HL-60 (cell line): ENCODE measurements around the gene PAM16.

Experiments used
- DNase-seq, 2 experiments: peaks; one replicate each; pipeline ENCODE4 v3.0.0-alpha.2; 2010 to 2020; ENCODE audit warnings: low read depth in 1 of 2, low spot score in 1 of 2
- H3K27ac ChIP-seq: fragments of 250-450 bp; sonication (Bioruptor Pico); replicated peaks from 2 replicates; pipeline ENCODE4 v1.5.1; 2020; ENCODE audit warnings: mild to moderate bottlenecking, moderate library complexity
- H3K27me3 ChIP-seq: fragments of 250-450 bp; sonication (Bioruptor Pico); 2 replicates; pipeline ENCODE4 v1.5.1; 2021; ENCODE audit warnings: mild to moderate bottlenecking, moderate library complexity; ENCODE audit not compliant: insufficient read depth, poor library complexity, severe bottlenecking
- H3K4me3 ChIP-seq: replicated peaks from 2 replicates; pipeline ENCODE4 v1.5.1; 2011; ENCODE audit warnings: mild to moderate bottlenecking, control low read depth, low read length; ENCODE audit not compliant: insufficient read depth
- GABPA ChIP-seq: IDR thresholded peaks from 2 replicates; pipeline ENCODE4 v1.6.1; 2012; ENCODE audit warnings: low read depth
- POLR2AphosphoS5 ChIP-seq: IDR thresholded peaks from 2 replicates; pipeline ENCODE4 v1.6.1; 2012; ENCODE audit warnings: low read depth
- SPI1 ChIP-seq: IDR thresholded peaks from 2 replicates; pipeline ENCODE4 v1.6.1; 2012; ENCODE audit warnings: low read depth, mild to moderate bottlenecking, borderline replicate concordance
- TF ChIP-seq, protein P1 (sequence below): IDR thresholded peaks from 2 replicates; pipeline ENCODE4 v1.6.1; 2012; ENCODE audit warnings: low read depth; ENCODE audit not compliant: insufficient replicate concordance
- TF ChIP-seq, protein P2 (sequence below): IDR thresholded peaks from one replicate; pipeline ENCODE4 v1.5.1; 2011; ENCODE audit warnings: low read length, control low read depth, inconsistent platforms; ENCODE audit not compliant: insufficient read depth

PAM16 gene

DNA sequence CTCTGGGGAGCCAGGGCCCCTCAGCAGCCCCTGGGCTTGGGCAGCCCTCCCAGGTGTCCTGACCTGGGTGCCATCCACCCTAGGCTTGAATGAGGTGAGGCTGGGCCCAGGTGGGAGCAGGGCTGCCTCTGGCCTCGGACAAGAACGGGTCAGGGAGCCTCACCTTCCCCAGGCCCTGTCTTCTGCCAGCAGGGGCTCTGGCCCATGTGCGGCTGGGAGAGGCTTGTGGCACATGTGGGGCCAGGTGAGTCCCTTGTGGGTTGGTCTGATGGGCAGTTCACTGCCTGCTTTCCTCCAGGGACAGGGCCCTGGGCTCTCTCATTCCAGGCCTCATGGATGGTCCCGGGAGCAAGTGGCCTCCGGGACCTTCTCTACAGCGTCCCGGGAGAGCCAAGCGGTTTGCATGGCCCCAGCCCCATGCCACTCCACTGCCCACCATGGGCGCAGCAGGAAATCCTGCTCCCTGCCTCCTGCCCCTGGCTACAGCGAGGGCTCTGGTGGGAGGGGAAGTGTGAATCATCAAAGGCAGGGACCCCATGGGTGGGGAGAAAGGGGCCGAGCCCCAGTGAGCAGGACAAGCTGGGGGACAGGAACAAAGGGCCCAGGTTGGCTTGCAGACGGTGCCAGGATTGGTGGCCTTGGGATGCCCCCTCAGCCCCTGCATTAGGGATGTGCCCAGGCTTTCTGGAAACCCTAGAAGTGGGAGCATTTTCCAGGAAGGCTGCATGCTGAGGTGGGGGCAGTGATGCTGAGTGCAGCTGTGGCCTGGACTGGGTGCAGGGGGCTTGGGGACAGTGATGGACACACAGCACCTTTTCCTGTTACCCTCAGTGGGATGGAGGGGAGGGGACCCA is 32.7 kb upstream of the PAM16 start:
- H3K27me3 ChIP-seq = no peaks in the 10 kb centered on the region
- H3K27ac ChIP-seq = no peak overlapping the region
- no peak overlapping the region for H3K4me3 ChIP-seq
- no peak for DNase-seq
- TF ChIP-seq POLR2AphosphoS5 (no peak), SPI1 (no peak), GABPA (no peak)
- TF ChIP-seq, protein P1, sequence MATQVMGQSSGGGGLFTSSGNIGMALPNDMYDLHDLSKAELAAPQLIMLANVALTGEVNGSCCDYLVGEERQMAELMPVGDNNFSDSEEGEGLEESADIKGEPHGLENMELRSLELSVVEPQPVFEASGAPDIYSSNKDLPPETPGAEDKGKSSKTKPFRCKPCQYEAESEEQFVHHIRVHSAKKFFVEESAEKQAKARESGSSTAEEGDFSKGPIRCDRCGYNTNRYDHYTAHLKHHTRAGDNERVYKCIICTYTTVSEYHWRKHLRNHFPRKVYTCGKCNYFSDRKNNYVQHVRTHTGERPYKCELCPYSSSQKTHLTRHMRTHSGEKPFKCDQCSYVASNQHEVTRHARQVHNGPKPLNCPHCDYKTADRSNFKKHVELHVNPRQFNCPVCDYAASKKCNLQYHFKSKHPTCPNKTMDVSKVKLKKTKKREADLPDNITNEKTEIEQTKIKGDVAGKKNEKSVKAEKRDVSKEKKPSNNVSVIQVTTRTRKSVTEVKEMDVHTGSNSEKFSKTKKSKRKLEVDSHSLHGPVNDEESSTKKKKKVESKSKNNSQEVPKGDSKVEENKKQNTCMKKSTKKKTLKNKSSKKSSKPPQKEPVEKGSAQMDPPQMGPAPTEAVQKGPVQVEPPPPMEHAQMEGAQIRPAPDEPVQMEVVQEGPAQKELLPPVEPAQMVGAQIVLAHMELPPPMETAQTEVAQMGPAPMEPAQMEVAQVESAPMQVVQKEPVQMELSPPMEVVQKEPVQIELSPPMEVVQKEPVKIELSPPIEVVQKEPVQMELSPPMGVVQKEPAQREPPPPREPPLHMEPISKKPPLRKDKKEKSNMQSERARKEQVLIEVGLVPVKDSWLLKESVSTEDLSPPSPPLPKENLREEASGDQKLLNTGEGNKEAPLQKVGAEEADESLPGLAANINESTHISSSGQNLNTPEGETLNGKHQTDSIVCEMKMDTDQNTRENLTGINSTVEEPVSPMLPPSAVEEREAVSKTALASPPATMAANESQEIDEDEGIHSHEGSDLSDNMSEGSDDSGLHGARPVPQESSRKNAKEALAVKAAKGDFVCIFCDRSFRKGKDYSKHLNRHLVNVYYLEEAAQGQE = no peak
- TF ChIP-seq, protein P2, sequence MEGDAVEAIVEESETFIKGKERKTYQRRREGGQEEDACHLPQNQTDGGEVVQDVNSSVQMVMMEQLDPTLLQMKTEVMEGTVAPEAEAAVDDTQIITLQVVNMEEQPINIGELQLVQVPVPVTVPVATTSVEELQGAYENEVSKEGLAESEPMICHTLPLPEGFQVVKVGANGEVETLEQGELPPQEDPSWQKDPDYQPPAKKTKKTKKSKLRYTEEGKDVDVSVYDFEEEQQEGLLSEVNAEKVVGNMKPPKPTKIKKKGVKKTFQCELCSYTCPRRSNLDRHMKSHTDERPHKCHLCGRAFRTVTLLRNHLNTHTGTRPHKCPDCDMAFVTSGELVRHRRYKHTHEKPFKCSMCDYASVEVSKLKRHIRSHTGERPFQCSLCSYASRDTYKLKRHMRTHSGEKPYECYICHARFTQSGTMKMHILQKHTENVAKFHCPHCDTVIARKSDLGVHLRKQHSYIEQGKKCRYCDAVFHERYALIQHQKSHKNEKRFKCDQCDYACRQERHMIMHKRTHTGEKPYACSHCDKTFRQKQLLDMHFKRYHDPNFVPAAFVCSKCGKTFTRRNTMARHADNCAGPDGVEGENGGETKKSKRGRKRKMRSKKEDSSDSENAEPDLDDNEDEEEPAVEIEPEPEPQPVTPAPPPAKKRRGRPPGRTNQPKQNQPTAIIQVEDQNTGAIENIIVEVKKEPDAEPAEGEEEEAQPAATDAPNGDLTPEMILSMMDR = no peak

DNA sequence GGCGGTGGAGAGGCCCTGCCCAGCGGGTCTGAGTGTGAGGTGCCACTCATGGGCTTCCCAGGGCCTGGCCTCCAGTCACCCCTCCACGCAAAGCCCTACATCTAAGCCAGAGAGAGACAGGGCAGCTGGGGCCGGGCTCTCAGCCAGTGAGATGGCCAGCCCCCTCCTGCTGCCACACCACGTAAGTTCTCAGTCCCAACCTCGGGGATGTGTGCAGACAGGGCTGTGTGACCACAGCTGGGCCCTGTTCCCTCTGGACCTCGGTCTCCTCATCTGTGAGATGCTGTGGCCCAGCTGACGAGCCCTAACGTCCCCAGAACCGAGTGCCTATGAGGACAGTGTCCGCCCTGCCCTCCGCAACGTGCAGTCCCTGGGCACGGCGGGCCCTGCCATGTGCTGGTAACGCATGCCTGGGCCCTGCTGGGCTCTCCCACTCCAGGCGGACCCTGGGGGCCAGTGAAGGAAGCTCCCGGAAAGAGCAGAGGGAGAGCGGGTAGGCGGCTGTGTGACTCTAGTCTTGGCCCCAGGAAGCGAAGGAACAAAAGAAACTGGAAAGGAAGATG is 31.8 kb upstream of the PAM16 start:
- Histone ChIP-seq H3K4me3 (no peak overlapping the region), H3K27ac (no peak overlapping the region), H3K27me3 (no peaks in the 10 kb centered on the region)
- TF ChIP-seq POLR2AphosphoS5 (no peak), GABPA (no peak), SPI1 (no peak)
- TF ChIP-seq, protein P1 = no peak
- TF ChIP-seq, protein P2 = no peak
- no peak for DNase-seq

DNA sequence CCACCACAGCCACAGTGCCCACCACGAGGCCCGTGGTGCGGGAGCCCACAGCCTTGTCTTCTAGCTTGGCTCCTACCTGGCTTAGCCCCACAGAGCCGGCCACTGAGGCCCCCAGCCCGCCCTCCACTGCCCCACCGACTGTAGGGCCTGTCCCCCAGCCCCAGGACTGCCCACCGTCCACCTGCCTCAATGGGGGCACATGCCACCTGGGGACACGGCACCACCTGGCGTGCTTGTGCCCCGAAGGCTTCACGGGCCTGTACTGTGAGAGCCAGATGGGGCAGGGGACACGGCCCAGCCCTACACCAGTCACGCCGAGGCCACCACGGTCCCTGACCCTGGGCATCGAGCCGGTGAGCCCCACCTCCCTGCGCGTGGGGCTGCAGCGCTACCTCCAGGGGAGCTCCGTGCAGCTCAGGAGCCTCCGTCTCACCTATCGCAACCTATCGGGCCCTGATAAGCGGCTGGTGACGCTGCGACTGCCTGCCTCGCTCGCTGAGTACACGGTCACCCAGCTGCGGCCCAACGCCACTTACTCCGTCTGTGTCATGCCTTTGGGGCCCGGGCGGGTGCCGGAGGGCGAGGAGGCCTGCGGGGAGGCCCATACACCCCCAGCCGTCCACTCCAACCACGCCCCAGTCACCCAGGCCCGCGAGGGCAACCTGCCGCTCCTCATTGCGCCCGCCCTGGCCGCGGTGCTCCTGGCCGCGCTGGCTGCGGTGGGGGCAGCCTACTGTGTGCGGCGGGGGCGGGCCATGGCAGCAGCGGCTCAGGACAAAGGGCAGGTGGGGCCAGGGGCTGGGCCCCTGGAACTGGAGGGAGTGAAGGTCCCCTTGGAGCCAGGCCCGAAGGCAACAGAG is 31.0 kb upstream of the PAM16 start:
- no peak overlapping the region for H3K4me3 ChIP-seq
- no peaks in the 10 kb centered on the region for H3K27me3 ChIP-seq
- no peak overlapping the region for H3K27ac ChIP-seq
- TF ChIP-seq, protein P1 = no peak
- TF ChIP-seq POLR2AphosphoS5 (no peak), GABPA (no peak), SPI1 (no peak)
- TF ChIP-seq, protein P2 = no peak
- no peak for DNase-seq
